ENCODE measurements around the gene AK9. TPM values are rescaled to one million over a fixed set of nuclear protein-coding genes. Genes with fewer than 3 reads are reported as not detected.

The AK9 gene
- total and polyA plus RNA-seq, 2 of the 8 experiments (the other 6 are each of a cell fraction or from before 2014, with no cell fraction given): 1.8 to 2.2 TPM

GRCh38 chr6:109606359-109606758, 84.6 kb downstream of the AK9 start (continued):
- TF ChIP-seq EGR1 (IDR thresholded peaks at IDR 0.05; ENCODE audit: borderline replicate concordance, low read depth, low read length): no peak
- TF ChIP-seq CHD2 (IDR thresholded peaks at IDR 0.05; ENCODE audit: low read length): no peak
